Panc1 (cell line): ENCODE results near the gene CDH23. TPM values are rescaled to one million over a fixed set of nuclear protein-coding genes. Genes with fewer than 3 reads are reported as not detected.

Source experiments
- ATAC-seq: fragments of 200-7000 bp; cut with Tn5 transposase; 2 replicates; pipeline ENCODE4 v1.9.1; 2020; ENCODE audit warnings: mild to moderate bottlenecking, moderate library complexity
- BruUV-seq: library from RNA; stranded (reverse); fragments of 400-500 nt; replicated peaks from 2 replicates; lab custom pipeline; 2021; lab: Mats Ljungman, UMichigan
- CTCF ChIA-PET: fragments of 300-600 bp; sonication (Branson Sonifier 250); formaldehyde crosslinking; loops from one replicate; lab custom pipeline; 2022; ENCODE audit warnings: antibody characterized with exemption; lab: Charles Lee
- POLR2A ChIA-PET: fragments of 300-600 bp; sonication (Branson Sonifier 250); formaldehyde crosslinking; loops from one replicate; lab custom pipeline; 2022; ENCODE audit warnings: antibody characterized with exemption; lab: Charles Lee
- DNase-seq: peaks from one replicate; pipeline ENCODE4 v3.0.0-alpha.2; 2010; ENCODE audit warnings: low read depth, low spot score
- H3K27ac ChIP-seq: 2 replicates; pipeline ENCODE4 v1.5.1; 2011; ENCODE audit warnings: mild to moderate bottlenecking, low read length, inconsistent platforms
- H3K27me3 ChIP-seq: fragments of 200-500 bp; sonication (Bioruptor generic); 2 replicates; pipeline ENCODE4 v1.6.0; 2014; ENCODE audit warnings: low read length, inconsistent platforms; ENCODE audit not compliant: control insufficient read depth, insufficient read depth
- H3K36me3 ChIP-seq: fragments of 200-500 bp; sonication (Bioruptor generic); 2 replicates; pipeline ENCODE4 v1.5.1; 2014; ENCODE audit warnings: inconsistent platforms, mild to moderate bottlenecking, low read length, moderate library complexity; ENCODE audit not compliant: control insufficient read depth, insufficient read depth
- H3K4me1 ChIP-seq: 2 replicates; pipeline ENCODE4 v1.5.1; 2011; ENCODE audit warnings: inconsistent platforms, mild to moderate bottlenecking, low read length, moderate library complexity; ENCODE audit not compliant: control insufficient read depth, insufficient read depth
- H3K4me3 ChIP-seq, 2 experiments: 2 replicates each; pipeline ENCODE4 v1.5.1; 2011 to 2012; ENCODE audit warnings: low read depth in 2 of 2, low read length in 2 of 2, mild to moderate bottlenecking in 2 of 2, inconsistent platforms in 1 of 2, moderate library complexity in 1 of 2
- H3K9me3 ChIP-seq: fragments of 200-500 bp; sonication (Bioruptor generic); 2 replicates; pipeline ENCODE4 v1.5.1; 2014; ENCODE audit warnings: low read depth, mild to moderate bottlenecking, inconsistent platforms, low read length, moderate library complexity; ENCODE audit not compliant: control insufficient read depth, insufficient read depth
- POLR2AphosphoS5 ChIP-seq: IDR thresholded peaks from 2 replicates; pipeline ENCODE4 v1.6.1; 2012; ENCODE audit warnings: mild to moderate bottlenecking, low read depth, low read length, moderate library complexity
- SIN3A ChIP-seq: IDR thresholded peaks from 2 replicates; pipeline ENCODE4 v1.6.1; 2012; ENCODE audit warnings: low read depth, mild to moderate bottlenecking, low read length, moderate library complexity, borderline replicate concordance; ENCODE audit not compliant: insufficient read depth
- TCF7L2 ChIP-seq: IDR thresholded peaks from 2 replicates; pipeline ENCODE4 v1.6.1; 2011; ENCODE audit warnings: mild to moderate bottlenecking, low read depth, low read length, inconsistent platforms
- in situ Hi-C: cut with HindIII; loops from 2 replicates; pipeline ENCODE4 v1.10.0; 2016; ENCODE audit warnings: low sequenced_read_pairs, low pct_unique_long_range_greater_than_20kb
- intact Hi-C: fragments of 100-400 bp; cut with micrococcal nuclease; formaldehyde crosslinking; loops from one replicate; pipeline ENCODE4 v1.10.0; 2022; ENCODE audit not compliant: unreplicated experiment
- total RNA-seq: library from RNA; stranded (reverse); gene quantifications from one replicate; pipeline ENCODE4 v1.2.1, GENCODE V29; 2021; ENCODE audit not compliant: unreplicated experiment
- TF ChIP-seq, protein P1 (sequence below): fragments of 450-650 bp; IDR thresholded peaks from 2 replicates; pipeline ENCODE4 v1.5.1; 2017; ENCODE audit warnings: mild to moderate bottlenecking
- TF ChIP-seq, protein P2 (sequence below), 2 experiments: IDR thresholded peaks; 2 replicates each; pipeline ENCODE4 v1.6.1; 2011 to 2012; ENCODE audit warnings: low read depth in 2 of 2, control low read depth in 1 of 2, low read length in 1 of 2, mild to moderate bottlenecking in 1 of 2, moderate library complexity in 1 of 2; ENCODE audit not compliant: insufficient read depth in 1 of 2

Gene CDH23
- total RNA-seq, 1 experiment from 2014 or later = 2.7 TPM

DNA sequence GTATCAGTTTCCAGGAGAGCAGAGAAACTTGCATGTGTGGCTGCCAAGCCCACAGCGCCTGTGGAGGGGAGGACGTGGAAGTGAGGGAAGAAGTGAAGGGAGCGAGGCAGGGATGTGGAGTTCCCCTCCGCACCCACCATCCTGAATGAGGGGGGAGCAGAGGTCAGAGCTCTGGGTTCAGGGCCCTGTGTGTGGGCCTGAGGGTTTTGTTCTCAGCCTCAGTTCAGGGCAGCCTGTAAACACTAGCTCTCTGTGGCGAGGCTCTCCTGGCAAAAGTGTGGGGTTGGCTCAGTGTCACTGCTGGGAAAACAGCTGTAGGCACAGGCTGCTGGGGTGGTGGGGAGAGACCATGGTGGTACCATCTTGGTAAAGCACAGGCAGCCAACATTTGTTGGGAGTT lies 214.4 kb downstream of the CDH23 start:
- no peaks in the 10 kb centered on the region for H3K9me3 ChIP-seq
- CTCF ChIA-PET = interaction anchor here (0.6 to 0.7 kb wide), 2 partner anchors 30 to 578 kb away, joined by 3 to 6 read pairs; no protein-coding TSS in a partner anchor
- intact Hi-C loops = no loop called here

DNA sequence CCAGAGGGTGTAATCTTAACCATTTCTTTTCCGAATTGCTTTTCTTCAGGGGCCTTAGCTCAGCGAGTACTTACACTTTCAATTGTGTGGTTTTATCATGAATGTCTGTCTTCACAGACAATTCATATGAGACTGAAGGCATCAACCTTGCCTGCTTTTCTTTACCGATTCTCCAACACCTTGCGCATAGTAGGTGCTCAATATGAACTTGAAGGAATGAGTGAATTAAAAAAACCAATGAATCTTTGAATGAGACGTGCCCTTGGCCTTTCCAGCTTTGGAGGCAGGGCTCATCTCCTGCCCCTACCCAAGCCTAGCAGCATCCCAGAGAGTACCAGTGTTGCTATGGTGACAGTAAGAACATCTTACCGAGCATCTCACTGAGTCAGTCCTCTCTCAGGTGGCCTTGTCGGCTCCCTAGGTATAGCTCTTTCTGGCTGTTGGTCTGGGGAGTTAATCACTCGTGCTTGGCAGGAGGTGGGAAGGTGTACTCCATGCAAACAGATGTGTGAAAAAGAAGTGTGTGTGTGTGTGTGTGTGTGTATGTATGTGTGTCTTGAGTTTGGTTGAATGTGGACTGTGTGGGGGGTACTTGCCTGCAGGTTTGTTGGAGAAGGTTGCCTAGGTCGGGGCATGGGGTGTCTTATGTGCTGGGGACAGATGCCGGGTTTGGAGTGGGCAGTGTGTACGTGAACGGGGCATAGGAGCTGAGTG lies 215.1 kb downstream of the CDH23 start:
- no peak for DNase-seq
- H3K27ac ChIP-seq = no peak overlapping the region
- no TSS peak for BruUV-seq
- H3K36me3 ChIP-seq = no peaks in the 10 kb centered on the region
- intact Hi-C loops (no loop called here), in situ Hi-C loops (no loop called here)
- ChIA-PET CTCF (interaction anchor here (0.5 to 1.9 kb wide), 4 partner anchors 10 to 214 kb away, joined by 3 to 4 read pairs (median 4); no protein-coding TSS in a partner anchor), POLR2A (no interaction called here)
- no peak overlapping the region for H3K4me3 ChIP-seq
- no peak for ATAC-seq
- TF ChIP-seq, protein P1, sequence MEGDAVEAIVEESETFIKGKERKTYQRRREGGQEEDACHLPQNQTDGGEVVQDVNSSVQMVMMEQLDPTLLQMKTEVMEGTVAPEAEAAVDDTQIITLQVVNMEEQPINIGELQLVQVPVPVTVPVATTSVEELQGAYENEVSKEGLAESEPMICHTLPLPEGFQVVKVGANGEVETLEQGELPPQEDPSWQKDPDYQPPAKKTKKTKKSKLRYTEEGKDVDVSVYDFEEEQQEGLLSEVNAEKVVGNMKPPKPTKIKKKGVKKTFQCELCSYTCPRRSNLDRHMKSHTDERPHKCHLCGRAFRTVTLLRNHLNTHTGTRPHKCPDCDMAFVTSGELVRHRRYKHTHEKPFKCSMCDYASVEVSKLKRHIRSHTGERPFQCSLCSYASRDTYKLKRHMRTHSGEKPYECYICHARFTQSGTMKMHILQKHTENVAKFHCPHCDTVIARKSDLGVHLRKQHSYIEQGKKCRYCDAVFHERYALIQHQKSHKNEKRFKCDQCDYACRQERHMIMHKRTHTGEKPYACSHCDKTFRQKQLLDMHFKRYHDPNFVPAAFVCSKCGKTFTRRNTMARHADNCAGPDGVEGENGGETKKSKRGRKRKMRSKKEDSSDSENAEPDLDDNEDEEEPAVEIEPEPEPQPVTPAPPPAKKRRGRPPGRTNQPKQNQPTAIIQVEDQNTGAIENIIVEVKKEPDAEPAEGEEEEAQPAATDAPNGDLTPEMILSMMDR = no peak
- TF ChIP-seq, protein P2, sequence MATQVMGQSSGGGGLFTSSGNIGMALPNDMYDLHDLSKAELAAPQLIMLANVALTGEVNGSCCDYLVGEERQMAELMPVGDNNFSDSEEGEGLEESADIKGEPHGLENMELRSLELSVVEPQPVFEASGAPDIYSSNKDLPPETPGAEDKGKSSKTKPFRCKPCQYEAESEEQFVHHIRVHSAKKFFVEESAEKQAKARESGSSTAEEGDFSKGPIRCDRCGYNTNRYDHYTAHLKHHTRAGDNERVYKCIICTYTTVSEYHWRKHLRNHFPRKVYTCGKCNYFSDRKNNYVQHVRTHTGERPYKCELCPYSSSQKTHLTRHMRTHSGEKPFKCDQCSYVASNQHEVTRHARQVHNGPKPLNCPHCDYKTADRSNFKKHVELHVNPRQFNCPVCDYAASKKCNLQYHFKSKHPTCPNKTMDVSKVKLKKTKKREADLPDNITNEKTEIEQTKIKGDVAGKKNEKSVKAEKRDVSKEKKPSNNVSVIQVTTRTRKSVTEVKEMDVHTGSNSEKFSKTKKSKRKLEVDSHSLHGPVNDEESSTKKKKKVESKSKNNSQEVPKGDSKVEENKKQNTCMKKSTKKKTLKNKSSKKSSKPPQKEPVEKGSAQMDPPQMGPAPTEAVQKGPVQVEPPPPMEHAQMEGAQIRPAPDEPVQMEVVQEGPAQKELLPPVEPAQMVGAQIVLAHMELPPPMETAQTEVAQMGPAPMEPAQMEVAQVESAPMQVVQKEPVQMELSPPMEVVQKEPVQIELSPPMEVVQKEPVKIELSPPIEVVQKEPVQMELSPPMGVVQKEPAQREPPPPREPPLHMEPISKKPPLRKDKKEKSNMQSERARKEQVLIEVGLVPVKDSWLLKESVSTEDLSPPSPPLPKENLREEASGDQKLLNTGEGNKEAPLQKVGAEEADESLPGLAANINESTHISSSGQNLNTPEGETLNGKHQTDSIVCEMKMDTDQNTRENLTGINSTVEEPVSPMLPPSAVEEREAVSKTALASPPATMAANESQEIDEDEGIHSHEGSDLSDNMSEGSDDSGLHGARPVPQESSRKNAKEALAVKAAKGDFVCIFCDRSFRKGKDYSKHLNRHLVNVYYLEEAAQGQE (IDR thresholded peaks at IDR 0.05; ENCODE audit: insufficient read depth in 1 of 2, low read depth in 2 of 2, low read length in 1 of 2) = no peak
- TF ChIP-seq SIN3A (no peak), POLR2AphosphoS5 (no peak), TCF7L2 (no peak)
- no peaks in the 10 kb centered on the region for H3K9me3 ChIP-seq
- no peaks in the 10 kb centered on the region for H3K4me1 ChIP-seq
- H3K27me3 ChIP-seq = no peaks in the 10 kb centered on the region; the same call in 1 of the 2 replicates

More for the DNA sequence above, 214.4 kb downstream of the CDH23 start:
- no TSS peak for BruUV-seq
- DNase-seq (no peak), ATAC-seq (no peak)
- H3K36me3 ChIP-seq = no peaks in the 10 kb centered on the region
- H3K27me3 ChIP-seq = no peaks in the 10 kb centered on the region; the same call in 1 of the 2 replicates
- in situ Hi-C loops = no loop called here
- POLR2A ChIA-PET = no interaction called here
- no peak overlapping the region for H3K27ac ChIP-seq
- TF ChIP-seq SIN3A = no peak
- TF ChIP-seq TCF7L2 = no peak
- no peak for TF ChIP-seq POLR2AphosphoS5
- TF ChIP-seq, protein P1 = no peak
- TF ChIP-seq, protein P2 (IDR thresholded peaks at IDR 0.05; ENCODE audit: insufficient read depth in 1 of 2, low read depth in 2 of 2, low read length in 1 of 2) = no peak
- no peak overlapping the region for H3K4me3 ChIP-seq
- H3K4me1 ChIP-seq = no peaks in the 10 kb centered on the region
